GM12874 (cell line): ENCODE results near the gene BOLA3.

Experiments
- CTCF ChIP-seq: IDR thresholded peaks from 2 replicates; pipeline ENCODE4 v1.5.1; 2011; ENCODE audit warnings: low read depth, mild to moderate bottlenecking, control low read depth, low read length, moderate library complexity; ENCODE audit not compliant: insufficient read depth

Gene BOLA3

GRCh38 chr2:74183878-74184277, 36.2 kb upstream of the BOLA3 start:
- TF ChIP-seq CTCF, result no peak

GRCh38 chr2:74181739-74182138, 34.0 kb upstream of the BOLA3 start:
- TF ChIP-seq CTCF, result no peak

- TF ChIP-seq CTCF, result 0 out of 2 replicates have a peak, but pooled peaks have one; percentile 5
These were observed 31.6 kb upstream of the BOLA3 start for GRCh38 chr2:74179063-74179865.

- TF ChIP-seq CTCF, result no peak
These were observed 30.7 kb upstream of the BOLA3 start, which contains the start of gene MOB1A for GRCh38 chr2:74178211-74179062. Gene MOB1A (minus strand): TSS chr2:74178879. CDS start chr2:74178674, 205 bp downstream.

GRCh38 chr2:74177696-74178095, 30.0 kb upstream of the BOLA3 start:
- no peak for TF ChIP-seq CTCF

GRCh38 chr2:74174909-74175308, 27.2 kb upstream of the BOLA3 start:
- TF ChIP-seq CTCF, result no peak

GRCh38 chr2:74168739-74169138, 21.0 kb upstream of the BOLA3 start:
- no peak for TF ChIP-seq CTCF
